Erythroblast (primary cell): Measurements from ENCODE around the gene MNT.

Source experiments
- GATA1 ChIP-seq: IDR thresholded peaks from 2 replicates; pipeline ENCODE4 v1.6.1; 2011; ENCODE audit warnings: low read depth, mild to moderate bottlenecking, control low read depth, low read length, moderate library complexity
- POLR2A ChIP-seq: IDR thresholded peaks from 2 replicates; pipeline ENCODE4 v1.6.1; 2011; ENCODE audit warnings: mild to moderate bottlenecking, low read length

GRCh38 chr17:2357931-2358434 lies 42.9 kb downstream of the MNT start:
- TF ChIP-seq POLR2A, result no peak
- TF ChIP-seq GATA1, result no peak
